Astrocyte (in vitro differentiated cells and primary cell): ENCODE results near the gene TRIM9. TPM values are rescaled to one million over a fixed set of nuclear protein-coding genes. Genes with fewer than 3 reads are reported as not detected.

Experiments used
- DNase-seq: peaks from one replicate; pipeline ENCODE4 v3.0.0-alpha.2; 2010; ENCODE audit warnings: low read depth
- FAIRE-seq: peaks from 2 replicates; lab custom pipeline; 2011; peaks lifted over from hg19 to GRCh38; lab: Jason Lieb, UNC
- H2AFZ ChIP-seq: 2 replicates; pipeline ENCODE4 v1.6.0; 2012; ENCODE audit warnings: low read depth, low read length, inconsistent platforms
- H3K27ac ChIP-seq: 2 replicates; pipeline ENCODE4 v1.5.1; 2011; ENCODE audit warnings: low read depth, low read length, inconsistent platforms
- H3K27me3 ChIP-seq: 2 replicates; pipeline ENCODE4 v1.6.0; 2011; ENCODE audit warnings: low read length, inconsistent platforms; ENCODE audit not compliant: insufficient read depth
- H3K36me3 ChIP-seq: 2 replicates; pipeline ENCODE4 v1.5.1; 2011; ENCODE audit warnings: low read length, inconsistent platforms; ENCODE audit not compliant: insufficient read depth
- H3K4me1 ChIP-seq: 2 replicates; pipeline ENCODE4 v1.5.1; 2011; ENCODE audit warnings: low read length, inconsistent platforms; ENCODE audit not compliant: insufficient read depth
- H3K4me2 ChIP-seq: 2 replicates; pipeline ENCODE4 v1.6.0; 2012; ENCODE audit warnings: low read length, inconsistent platforms
- H3K4me3 ChIP-seq: 2 replicates; pipeline ENCODE4 v1.5.1; 2011; ENCODE audit warnings: low read depth, mild to moderate bottlenecking, low read length, inconsistent platforms; ENCODE audit not compliant: insufficient read depth
- H3K79me2 ChIP-seq: 2 replicates; pipeline ENCODE4 v1.6.0; 2012; ENCODE audit warnings: mild to moderate bottlenecking, low read length, inconsistent platforms; ENCODE audit not compliant: insufficient read depth
- H3K9ac ChIP-seq: 2 replicates; pipeline ENCODE4 v1.6.0; 2012; ENCODE audit warnings: mild to moderate bottlenecking, low read length, inconsistent platforms
- H3K9me3 ChIP-seq: 2 replicates; pipeline ENCODE4 v1.5.1; 2012; ENCODE audit warnings: low read depth, mild to moderate bottlenecking, low read length, inconsistent platforms; ENCODE audit not compliant: insufficient read depth
- H4K20me1 ChIP-seq: 2 replicates; pipeline ENCODE4 v1.6.0; 2012; ENCODE audit warnings: low read length, inconsistent platforms; ENCODE audit not compliant: insufficient read depth
- H3K27ac Mint-ChIP-seq: one replicate; pipeline ENCODE4 v1.8.0; 2021; ENCODE audit warnings: mild to moderate bottlenecking, mixed read lengths; ENCODE audit not compliant: unreplicated experiment
- H3K27me3 Mint-ChIP-seq: one replicate; pipeline ENCODE4 v1.8.0; 2021; ENCODE audit warnings: low read depth, mixed read lengths; ENCODE audit not compliant: unreplicated experiment
- H3K36me3 Mint-ChIP-seq: one replicate; pipeline ENCODE4 v1.8.0; 2021; ENCODE audit warnings: low read depth, mixed read lengths; ENCODE audit not compliant: unreplicated experiment
- H3K4me1 Mint-ChIP-seq: one replicate; pipeline ENCODE4 v1.8.0; 2021; ENCODE audit warnings: low read depth, mixed read lengths; ENCODE audit not compliant: unreplicated experiment
- H3K4me3 Mint-ChIP-seq: one replicate; pipeline ENCODE4 v1.8.0; 2021; ENCODE audit warnings: mild to moderate bottlenecking, moderate library complexity, mixed read lengths; ENCODE audit not compliant: unreplicated experiment
- H3K9me3 Mint-ChIP-seq: one replicate; pipeline ENCODE4 v1.8.0; 2021; ENCODE audit warnings: mild to moderate bottlenecking, mixed read lengths; ENCODE audit not compliant: unreplicated experiment
- CTCF ChIP-seq: IDR thresholded peaks from 2 replicates; pipeline ENCODE4 v1.5.1; 2011; ENCODE audit warnings: low read depth, mild to moderate bottlenecking, inconsistent platforms, low read length, moderate library complexity; ENCODE audit not compliant: insufficient read depth
- EZH2 ChIP-seq: IDR thresholded peaks from 2 replicates; pipeline ENCODE4 v1.6.1; 2012; ENCODE audit warnings: mild to moderate bottlenecking, low read length, inconsistent platforms; ENCODE audit not compliant: insufficient read depth
- total RNA-seq: library from RNA; stranded (reverse); gene quantifications from 2 replicates; pipeline ENCODE4 v1.2.1, GENCODE V29; 2021

Gene TRIM9
- total RNA-seq, 1 donor from 2014 or later = 4.7 TPM

- H3K4me2 ChIP-seq = no peak overlapping the region
- H3K9ac ChIP-seq = no peak overlapping the region
- Mint-ChIP-seq H3K27me3 (no peaks in the 10 kb centered on the region), H3K9me3 (peaks cover 2% of the 10 kb centered on the region), H3K4me1 (peaks cover 4% of the 10 kb centered on the region), H3K4me3 (no peak overlapping the region), H3K27ac (no peak overlapping the region), H3K36me3 (no peaks in the 10 kb centered on the region)
- TF ChIP-seq EZH2 (no peak), CTCF (no peak)
- no peaks in the 10 kb centered on the region for H4K20me1 ChIP-seq
- no peak overlapping the region for H3K27ac ChIP-seq
- no peaks in the 10 kb centered on the region for H3K36me3 ChIP-seq
- H3K79me2 ChIP-seq = no peaks in the 10 kb centered on the region
- H2AFZ ChIP-seq = no peak overlapping the region
- DNase-seq = no peak
- no peak for FAIRE-seq
- H3K27me3 ChIP-seq = peaks cover 2% of the 10 kb centered on the region
- peaks cover 11% of the 10 kb centered on the region for H3K4me1 ChIP-seq
- no peaks in the 10 kb centered on the region for H3K9me3 ChIP-seq
- H3K4me3 ChIP-seq = no peak overlapping the region
Measured at GRCh38 chr14:50967790-50968189, 127.1 kb downstream of the TRIM9 start.

- H3K9ac ChIP-seq = no peak overlapping the region
- TF ChIP-seq EZH2 (no peak), CTCF (no peak)
- H3K36me3 ChIP-seq = no peaks in the 10 kb centered on the region
- peaks cover 2% of the 10 kb centered on the region for H3K27me3 ChIP-seq
- H3K9me3 ChIP-seq = no peaks in the 10 kb centered on the region
- no peak overlapping the region for H3K4me2 ChIP-seq
- no peaks in the 10 kb centered on the region for H4K20me1 ChIP-seq
- Mint-ChIP-seq H3K36me3 (no peaks in the 10 kb centered on the region), H3K27me3 (no peaks in the 10 kb centered on the region), H3K4me3 (no peak overlapping the region), H3K4me1 (peaks cover 4% of the 10 kb centered on the region), H3K27ac (no peak overlapping the region), H3K9me3 (peaks cover 2% of the 10 kb centered on the region)
- H3K27ac ChIP-seq = no peak overlapping the region
- no peak for FAIRE-seq
- no peak overlapping the region for H2AFZ ChIP-seq
- no peaks in the 10 kb centered on the region for H3K79me2 ChIP-seq
- peaks cover 13% of the 10 kb centered on the region for H3K4me1 ChIP-seq
- no peak overlapping the region for H3K4me3 ChIP-seq
- no peak for DNase-seq
Measured at GRCh38 chr14:50967103-50967502, 127.8 kb downstream of the TRIM9 start.

- Mint-ChIP-seq H3K4me3 (no peak overlapping the region), H3K4me1 (peaks cover 14% of the 10 kb centered on the region), H3K27ac (peak overlapping the region; percentile 47), H3K9me3 (no peaks in the 10 kb centered on the region), H3K27me3 (no peaks in the 10 kb centered on the region), H3K36me3 (no peaks in the 10 kb centered on the region)
- DNase-seq = peak; percentile 95
- Histone ChIP-seq H2AFZ (no peak overlapping the region), H3K4me3 (no peak overlapping the region), H3K9ac (no peak overlapping the region), H3K27me3 (no peaks in the 10 kb centered on the region), H3K4me2 (peak overlapping the region; percentile 71), H3K9me3 (no peaks in the 10 kb centered on the region), H3K4me1 (peaks cover 26% of the 10 kb centered on the region), H3K27ac (peak overlapping the region; percentile 24), H3K79me2 (no peaks in the 10 kb centered on the region), H3K36me3 (no peaks in the 10 kb centered on the region), H4K20me1 (no peaks in the 10 kb centered on the region)
- TF ChIP-seq EZH2 = no peak
- no peak for TF ChIP-seq CTCF
- FAIRE-seq = peak; percentile 92
Measured at GRCh38 chr14:50964683-50965390, 130.1 kb downstream of the TRIM9 start.
